H1 (cell line): ENCODE data around the gene BBX. TPM values are rescaled to one million over a fixed set of nuclear protein-coding genes. Genes with fewer than 3 reads are reported as not detected.

ENCODE experiments used
- BRCA1 ChIP-seq: IDR thresholded peaks from 2 replicates; pipeline ENCODE4 v1.6.1; 2012; ENCODE audit warnings: low read depth, low read length, improper control_type of control experiment
- CBX5 ChIP-seq: fragments of 300-800, 300-1000 bp; sonication (generic); IDR thresholded peaks from 2 replicates; pipeline ENCODE4 v1.7.1; 2016; ENCODE audit warnings: antibody characterized with exemption, low read length, low read depth
- CTCF ChIP-seq, 3 experiments: IDR thresholded peaks; 1 replicate in 2 of 3; 2 replicates in 1 of 3; pipeline versions ENCODE4 v1.5.1 to v1.6.1; 2011; ENCODE audit warnings: low read length in 3 of 3, mild to moderate bottlenecking in 3 of 3, inconsistent platforms in 2 of 3, low read depth in 1 of 3, moderate library complexity in 1 of 3; ENCODE audit not compliant: insufficient read depth in 1 of 3; ENCODE audit errors: control extremely low read depth in 1 of 3
- POU5F1 ChIP-seq: IDR thresholded peaks from 2 replicates; pipeline ENCODE4 v1.6.1; 2011; ENCODE audit warnings: low read depth, mild to moderate bottlenecking, low read length, moderate library complexity
- RXRA ChIP-seq: IDR thresholded peaks from 2 replicates; pipeline ENCODE4 v1.6.1; 2011; ENCODE audit warnings: low read depth, mild to moderate bottlenecking, low read length, moderate library complexity; ENCODE audit not compliant: insufficient read depth
- polyA plus RNA-seq, 7 experiments: library from polyadenylated mRNA; depleted of rRNA in 3 of 7; stranded (reverse) in 5 of 7; unstranded in 2 of 7; fragments of >200 nt in 5 of 7; fragments of 200-250 nt in 2 of 7; gene quantifications; 1 replicate in 5 of 7; 2 replicates in 1 of 7; 4 replicates in 1 of 7; pipeline versions ENCODE4 v1.2.1 to v1.2.3, GENCODE V29; 2011 to 2013; ENCODE audit warnings: missing spikeins in 2 of 7, mixed read lengths in 2 of 7
- total RNA-seq: library from RNA; stranded (reverse); fragmentation: NEBNext Ultra II Directional; extraction: Animal tissue kit (Norgen Biotek cat#: 25700); gene quantifications from 2 replicates; pipeline ENCODE4 v1.2.1, GENCODE V29; 2021

The BBX gene
- total and polyA plus RNA-seq, 2 of the 8 experiments (the other 6 are each of a cell fraction or from before 2014, with no cell fraction given), result 11.0 to 42.5 TPM

- TF ChIP-seq BRCA1, result no peak
- no peak for TF ChIP-seq POU5F1
- no peak for TF ChIP-seq CBX5
- TF ChIP-seq RXRA, result no peak
- TF ChIP-seq CTCF (IDR thresholded peaks at IDR 0.05; ENCODE audit: control extremely low read depth in 1 of 3, insufficient read depth in 1 of 3, low read depth in 1 of 3, low read length in 3 of 3), result no peak
Measured at GRCh38 chr3:107818025-107818424, 295.3 kb downstream of the BBX start (continued).
